ENCODE data around the gene NDUFB5. TPM values are rescaled to one million over a fixed set of nuclear protein-coding genes. Genes with fewer than 3 reads are reported as not detected.
A peak's percentile ranks its signal among the peaks of the same experiment; 100 is the strongest.

The NDUFB5 gene
- total RNA-seq, 4 donors from 2014 or later: 111 to 149 (median 122) TPM

DNA sequence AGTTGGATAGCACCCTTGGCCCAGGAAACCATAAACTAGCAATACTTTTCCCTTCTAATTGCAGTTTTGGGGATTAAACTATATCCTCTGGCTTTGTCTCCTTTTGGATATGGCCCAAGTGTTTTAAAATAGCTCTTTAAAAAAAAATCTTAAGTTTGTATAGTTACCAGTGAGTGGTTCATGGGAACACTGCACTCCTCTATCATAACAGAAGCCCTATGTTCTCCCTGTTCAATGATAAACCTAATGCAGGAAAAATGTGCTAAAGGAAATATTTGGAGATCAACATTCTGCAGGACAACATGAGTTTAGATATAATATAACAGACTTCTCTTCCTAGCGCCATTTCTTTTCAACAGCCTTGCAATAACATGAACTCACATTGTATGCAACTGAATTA lies 13.3 kb upstream of the NDUFB5 start:
- WGBS, 2 donors: 86 to 88% methylated on average over 1 of the region's 1 CpG
- Histone ChIP-seq H3K9me3 (no peaks in the 10 kb centered on the region), H3K4me3 (replicated peaks in 1 of 3) (no peak overlapping the region), H3K27me3 (no peaks in the 10 kb centered on the region), H3K36me3 (peaks cover 49 to 60% of the 10 kb centered on the region in 2 donors), H3K4me1 (no peaks in the 10 kb centered on the region), H3K27ac (peak overlapping the region in 2 of 3 donors; percentile 3 to 77)
- intact Hi-C loops (cut with DNase I): no loop called here
- no peak for DNase-seq
- TF ChIP-seq, protein P1, sequence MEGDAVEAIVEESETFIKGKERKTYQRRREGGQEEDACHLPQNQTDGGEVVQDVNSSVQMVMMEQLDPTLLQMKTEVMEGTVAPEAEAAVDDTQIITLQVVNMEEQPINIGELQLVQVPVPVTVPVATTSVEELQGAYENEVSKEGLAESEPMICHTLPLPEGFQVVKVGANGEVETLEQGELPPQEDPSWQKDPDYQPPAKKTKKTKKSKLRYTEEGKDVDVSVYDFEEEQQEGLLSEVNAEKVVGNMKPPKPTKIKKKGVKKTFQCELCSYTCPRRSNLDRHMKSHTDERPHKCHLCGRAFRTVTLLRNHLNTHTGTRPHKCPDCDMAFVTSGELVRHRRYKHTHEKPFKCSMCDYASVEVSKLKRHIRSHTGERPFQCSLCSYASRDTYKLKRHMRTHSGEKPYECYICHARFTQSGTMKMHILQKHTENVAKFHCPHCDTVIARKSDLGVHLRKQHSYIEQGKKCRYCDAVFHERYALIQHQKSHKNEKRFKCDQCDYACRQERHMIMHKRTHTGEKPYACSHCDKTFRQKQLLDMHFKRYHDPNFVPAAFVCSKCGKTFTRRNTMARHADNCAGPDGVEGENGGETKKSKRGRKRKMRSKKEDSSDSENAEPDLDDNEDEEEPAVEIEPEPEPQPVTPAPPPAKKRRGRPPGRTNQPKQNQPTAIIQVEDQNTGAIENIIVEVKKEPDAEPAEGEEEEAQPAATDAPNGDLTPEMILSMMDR (IDR thresholded peaks at IDR 0.05): no peak
- TF ChIP-seq POLR2A (IDR thresholded peaks at IDR 0.05): no peak

DNA sequence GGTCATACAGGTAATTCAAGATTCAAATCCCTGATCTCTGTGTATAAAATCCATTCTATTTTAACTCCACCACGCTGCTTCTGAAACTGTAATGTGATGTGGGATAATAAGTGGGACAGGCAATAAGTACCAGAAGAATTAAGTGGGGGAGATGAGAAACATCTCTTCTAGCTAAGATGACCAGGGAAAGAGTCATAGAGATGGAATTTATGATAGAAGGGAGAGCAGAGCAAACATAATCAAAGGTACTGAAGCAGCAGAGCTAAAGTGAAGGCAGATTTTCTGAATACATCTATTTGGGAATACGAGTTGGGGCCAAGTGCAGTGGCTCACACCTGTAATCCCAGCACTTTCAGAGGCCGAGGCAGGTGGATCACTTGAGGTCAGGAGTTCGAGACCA lies 5.1 kb upstream of the NDUFB5 start:
- 97 to 98% methylated on average over 4 of the region's 4 CpGs for WGBS, 2 donors
- Histone ChIP-seq H3K36me3 (peaks cover 34 to 50% of the 10 kb centered on the region in 2 donors), H3K27me3 (no peaks in the 10 kb centered on the region), H3K27ac (no peak overlapping the region), H3K4me3 (replicated peaks in 1 of 3) (no peak overlapping the region), H3K9me3 (no peaks in the 10 kb centered on the region), H3K4me1 (peaks cover 0 to 6% of the 10 kb centered on the region in 2 donors)
- intact Hi-C loops (cut with DNase I): no loop called here
- TF ChIP-seq, protein P1 (IDR thresholded peaks at IDR 0.05): no peak
- TF ChIP-seq POLR2A (IDR thresholded peaks at IDR 0.05): no peak
- DNase-seq: no peak

DNA sequence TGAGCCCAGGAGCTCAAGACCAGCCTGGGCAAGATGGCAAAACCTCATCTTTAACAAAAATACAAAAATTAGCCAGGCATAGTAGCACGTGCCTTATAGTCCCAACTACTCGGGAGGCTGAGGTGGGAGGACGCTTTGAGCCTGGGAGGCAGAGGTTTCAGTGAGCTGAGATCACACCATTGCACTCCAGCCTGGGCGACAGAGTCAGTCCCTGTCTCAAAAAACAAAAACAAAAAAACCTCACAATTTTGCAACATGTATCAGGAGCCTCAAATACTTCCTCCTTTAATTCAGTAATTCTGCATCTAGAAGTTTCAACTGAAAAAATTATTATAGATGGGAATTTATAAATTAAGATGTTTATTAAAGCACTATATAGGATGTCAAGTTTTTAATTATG lies 1.3 kb upstream of the NDUFB5 start:
- Histone ChIP-seq H3K27me3 (no peaks in the 10 kb centered on the region), H3K9me3 (no peaks in the 10 kb centered on the region), H3K27ac (no peak overlapping the region), H3K4me1 (peaks cover 8 to 13% of the 10 kb centered on the region in 2 donors), H3K4me3 (replicated peaks in 1 of 3) (no peak overlapping the region), H3K36me3 (peaks cover 15 to 20% of the 10 kb centered on the region in 2 donors)
- 79 to 90% methylated on average over 4 of the region's 4 CpGs for WGBS, 2 donors
- DNase-seq: no peak
- TF ChIP-seq, protein P1 (IDR thresholded peaks at IDR 0.05): no peak
- no peak for TF ChIP-seq POLR2A (IDR thresholded peaks at IDR 0.05)
- intact Hi-C loops (cut with DNase I): no loop called here

DNA sequence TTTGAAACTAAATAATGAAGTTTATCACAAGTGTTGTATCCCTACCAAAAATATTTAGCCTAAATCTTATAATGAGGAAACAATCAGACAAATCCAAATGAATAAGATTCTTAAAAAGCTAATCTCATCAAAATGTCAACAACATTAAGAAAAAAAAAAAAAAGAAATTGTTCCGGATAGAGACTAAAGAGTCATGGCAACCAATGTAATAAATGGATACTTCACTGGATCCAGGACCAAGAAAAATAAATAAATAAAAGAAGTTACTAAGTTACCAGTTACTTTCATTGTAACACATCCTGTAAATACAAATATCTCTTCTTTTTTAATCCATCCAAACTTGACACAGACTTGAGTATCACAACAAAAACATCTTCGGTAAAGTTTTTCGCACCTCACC lies 763 bp upstream of the NDUFB5 start:
- H3K4me1 ChIP-seq: peaks cover 8 to 13% of the 10 kb centered on the region in 2 donors
- no peak for TF ChIP-seq POLR2A (IDR thresholded peaks at IDR 0.05)
- TF ChIP-seq, protein P1 (IDR thresholded peaks at IDR 0.05): no peak

DNA sequence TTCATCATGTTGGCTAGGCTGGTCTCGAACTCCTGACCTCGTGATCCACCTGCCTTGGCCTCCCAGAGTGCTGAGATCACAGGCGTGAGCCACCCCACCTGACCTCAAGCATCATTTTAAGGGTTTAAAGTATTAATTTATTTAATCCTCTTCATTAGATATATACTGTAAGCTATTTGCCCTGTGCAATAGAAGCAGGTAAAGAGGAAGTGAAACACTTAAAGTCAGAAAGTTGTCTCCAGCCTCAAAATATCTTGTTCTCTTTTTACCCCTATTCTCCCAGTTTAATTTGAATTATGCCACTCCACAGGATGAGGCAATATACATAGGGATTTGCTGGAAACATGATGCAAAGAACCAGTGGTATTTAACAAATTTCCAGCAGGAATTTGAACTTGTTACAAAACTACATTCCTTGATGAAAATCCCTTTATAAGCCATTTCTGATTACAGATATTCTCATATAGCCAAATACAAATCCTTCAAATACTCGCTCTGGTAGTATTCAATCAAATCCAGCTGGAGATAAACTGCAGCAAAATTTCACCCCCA lies 2.0 kb downstream of the NDUFB5 start:
- WGBS, 2 donors: 93 to 95% methylated on average over 4 of the region's 4 CpGs
- DNase-seq: no peak
- no peaks in the 10 kb centered on the region for H3K27me3 ChIP-seq
- H3K36me3 ChIP-seq: no peaks in the 10 kb centered on the region
- intact Hi-C loops (cut with DNase I): no loop called here
- no peak overlapping the region for H3K4me3 ChIP-seq (replicated peaks in 1 of 3)
- TF ChIP-seq, protein P1 (IDR thresholded peaks at IDR 0.05): no peak
- H3K9me3 ChIP-seq: no peaks in the 10 kb centered on the region
- peaks cover 8 to 13% of the 10 kb centered on the region in 2 donors for H3K4me1 ChIP-seq
- H3K27ac ChIP-seq: no peak overlapping the region

More for the DNA sequence above, 763 bp upstream of the NDUFB5 start:
- 1 to 3% methylated on average over 3 of the region's 3 CpGs for WGBS, 2 donors
- Histone ChIP-seq H3K27ac (peak overlapping the region in 2 of 3 donors; percentile 75 to 76), H3K27me3 (no peaks in the 10 kb centered on the region), H3K9me3 (no peaks in the 10 kb centered on the region), H3K4me3 (replicated peaks in 1 of 3) (peak overlapping the region; percentile 60 to 91 (median 84)), H3K36me3 (peaks cover 15 to 16% of the 10 kb centered on the region in 2 donors)
- intact Hi-C loops (cut with DNase I): no loop called here
- DNase-seq: no peak

Data from thyroid gland (tissue), 4 donors.